ENCODE results near the gene NINJ1. TPM values are rescaled to one million over a fixed set of nuclear protein-coding genes. Genes with fewer than 3 reads are reported as not detected.

The NINJ1 gene
- total and polyA plus RNA-seq, 2 of the 13 experiments (the other 11 are each of a cell fraction or from before 2014, with no cell fraction given), result 81.2 to 92.1 TPM

- TF ChIP-seq SMC3 (IDR thresholded peaks at IDR 0.05; ENCODE audit: low read length) (no peak), CBX2 (IDR thresholded peaks at IDR 0.05; ENCODE audit: low read depth, low read length) (no peak), CBX2 (CRISPR knock-in tag; IDR thresholded peaks at IDR 0.05; ENCODE audit: low read depth) (no peak), YEATS4 (CRISPR knock-in tag; IDR thresholded peaks at IDR 0.05; ENCODE audit: borderline replicate concordance) (peak; percentile 83; the same call in 1 of the 2 replicates), ZNF775 (CRISPR knock-in tag; IDR thresholded peaks at IDR 0.05; ENCODE audit: borderline replicate concordance) (no peak), MBNL3 (CRISPR knock-in tag; conservative IDR thresholded peaks at IDR 0.05) (no peak), ZNF788 (CRISPR knock-in tag; IDR thresholded peaks at IDR 0.05; ENCODE audit: borderline replicate concordance) (peak; percentile 97), IRF2 (CRISPR knock-in tag; IDR thresholded peaks at IDR 0.05) (peak; percentile 84), JUN (CRISPR knock-in tag; IDR thresholded peaks at IDR 0.05) (no peak), TBX2 (CRISPR knock-in tag; IDR thresholded peaks at IDR 0.05; ENCODE audit: borderline replicate concordance) (peak; percentile 94), ZNF678 (CRISPR knock-in tag; IDR thresholded peaks at IDR 0.05) (no peak), SIN3B (IDR thresholded peaks at IDR 0.05; ENCODE audit: low read length) (no peak), ZNF225 (CRISPR knock-in tag; IDR thresholded peaks at IDR 0.05) (no peak), AKAP8 (CRISPR knock-in tag; IDR thresholded peaks at IDR 0.05) (peak; percentile 99), ZFYVE20 (CRISPR knock-in tag; IDR thresholded peaks at IDR 0.05; ENCODE audit: borderline replicate concordance, low read depth) (no peak), ZNF768 (CRISPR knock-in tag; IDR thresholded peaks at IDR 0.05) (peak; percentile 76; the same call in 1 of the 2 replicates), PHF20 (CRISPR knock-in tag; IDR thresholded peaks at IDR 0.05) (peak; percentile 69; the same call in 1 of the 2 replicates), ZNF574 (CRISPR knock-in tag; IDR thresholded peaks at IDR 0.05) (peak; percentile 82), DPF2 (CRISPR knock-in tag; IDR thresholded peaks at IDR 0.05; ENCODE audit: borderline replicate concordance, low read depth) (peak; percentile 48; the same call in 1 of the 2 replicates), MED8 (CRISPR knock-in tag; IDR thresholded peaks at IDR 0.05; ENCODE audit: insufficient replicate concordance) (peak; percentile 80), BRCA1 (CRISPR knock-in tag; IDR thresholded peaks at IDR 0.05) (no peak), ZNF383 (CRISPR knock-in tag; IDR thresholded peaks at IDR 0.05; ENCODE audit: borderline replicate concordance) (no peak), RXRB (CRISPR knock-in tag; IDR thresholded peaks at IDR 0.05; ENCODE audit: borderline replicate concordance) (peak; percentile 91), ZNF441 (CRISPR knock-in tag; IDR thresholded peaks at IDR 0.05; ENCODE audit: borderline replicate concordance) (peak; percentile 91; the same call in 1 of the 2 replicates), ZNF747 (CRISPR knock-in tag; IDR thresholded peaks at IDR 0.05; ENCODE audit: borderline replicate concordance) (peak; percentile 94; the same call in 1 of the 2 replicates), BCL6 (CRISPR knock-in tag; IDR thresholded peaks at IDR 0.05) (peak; percentile 59; the same call in 1 of the 2 replicates), ASH2L (IDR thresholded peaks at IDR 0.05; ENCODE audit: insufficient read length, low read depth, low read length) (peak; percentile 38), SAP130 (CRISPR knock-in tag; IDR thresholded peaks at IDR 0.05; ENCODE audit: low read depth) (peak; percentile 95), U2AF2 (IDR thresholded peaks at IDR 0.05; ENCODE audit: low read depth, low read length) (no peak), PHF21A (CRISPR knock-in tag; IDR thresholded peaks at IDR 0.05) (peak; percentile 92)
Measured at GRCh38 chr9:93119953-93120845, 13.9 kb downstream of the NINJ1 start (continued).
